NK-92 (cell line): ENCODE results near the gene CORIN.
"Not testable (repeated sequence)": the region's sequence is repeated elsewhere in the genome, so short reads cannot be mapped to it uniquely, and the experiment has no call there.

ENCODE experiments used
- DNase-seq: peaks from one replicate; lab custom pipeline; 2025; ENCODE audit not compliant: unreplicated experiment; lab: John Stamatoyannopoulos, UW

CORIN gene

GRCh38 chr4:47692691-47693090 lies 145.2 kb downstream of the CORIN start:
- DNase-seq, result no peak

- DNase-seq, result not testable (repeated sequence)
Observed at GRCh38 chr4:47691757-47692383, 146.0 kb downstream of the CORIN start.

DNA sequence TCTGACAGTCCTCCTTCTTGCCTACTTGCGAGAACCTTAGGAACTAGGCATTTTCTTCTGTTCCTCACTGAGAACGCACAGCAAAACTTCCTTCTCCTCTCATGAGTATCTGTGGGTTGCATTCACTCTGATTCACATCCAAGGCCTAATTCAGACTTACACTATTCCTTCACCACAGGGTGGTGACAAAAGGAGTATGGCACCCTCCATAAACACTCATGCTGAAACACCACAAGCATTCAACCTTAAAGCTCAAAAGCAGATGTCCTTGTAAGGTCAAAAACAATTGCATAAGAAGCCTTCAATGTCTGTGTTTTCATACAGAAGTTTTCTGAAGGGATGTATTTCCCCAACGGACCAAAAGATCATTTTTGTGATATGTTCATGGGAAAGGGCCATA lies 147.3 kb downstream of the CORIN start:
- no peak for DNase-seq

DNA sequence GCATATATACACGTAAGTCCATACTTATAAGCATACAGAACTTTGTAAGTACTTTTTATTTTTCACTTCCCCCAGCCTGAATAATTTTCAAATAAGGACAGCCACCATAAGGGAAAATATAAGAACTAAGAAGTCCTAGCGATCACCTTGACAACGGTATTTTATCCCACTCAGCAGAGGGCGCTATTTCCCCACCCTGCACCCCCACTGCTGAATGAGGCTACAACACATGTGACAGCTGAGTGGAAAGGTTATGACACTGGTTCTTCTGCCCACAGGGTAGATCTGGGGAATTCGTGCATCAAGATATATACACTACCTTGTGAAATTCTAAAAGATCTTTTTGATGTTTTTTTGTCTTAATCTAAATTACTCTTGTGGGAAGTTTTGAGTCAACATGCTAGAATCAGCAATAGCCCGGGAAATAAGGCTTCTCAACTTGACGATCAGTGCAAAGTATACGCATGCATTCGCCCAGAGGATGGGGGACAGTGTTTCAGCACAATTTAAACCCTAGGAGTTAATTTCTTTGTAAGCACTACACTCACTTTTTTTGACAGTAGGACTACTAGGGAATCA lies 151.5 kb downstream of the CORIN start:
- no peak for DNase-seq

GRCh38 chr4:47675806-47676205 lies 162.1 kb downstream of the CORIN start:
- DNase-seq, result no peak

GRCh38 chr4:47674144-47674543 lies 163.7 kb downstream of the CORIN start:
- DNase-seq, result no peak

GRCh38 chr4:47672696-47673095 lies 165.2 kb downstream of the CORIN start:
- no peak for DNase-seq

DNA sequence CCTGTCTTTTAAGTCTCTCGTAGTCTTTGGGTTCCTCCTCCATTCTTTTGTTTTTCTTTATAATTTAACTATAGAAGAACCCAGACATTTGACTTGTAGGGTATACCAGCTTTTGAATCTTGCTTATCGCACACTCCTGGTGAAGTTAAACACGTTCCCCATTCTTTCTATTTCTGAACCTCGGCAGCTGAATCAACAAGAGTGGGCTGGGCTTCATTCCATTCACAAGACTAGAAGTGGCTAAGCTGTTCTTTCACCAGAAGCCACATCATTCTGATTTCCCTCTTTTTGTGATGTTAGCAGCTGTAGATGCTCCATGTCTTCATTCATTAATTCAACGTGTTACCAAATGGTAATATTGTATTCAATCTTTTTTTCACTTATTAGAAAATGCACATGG lies 167.9 kb downstream of the CORIN start:
- no peak for DNase-seq

DNA sequence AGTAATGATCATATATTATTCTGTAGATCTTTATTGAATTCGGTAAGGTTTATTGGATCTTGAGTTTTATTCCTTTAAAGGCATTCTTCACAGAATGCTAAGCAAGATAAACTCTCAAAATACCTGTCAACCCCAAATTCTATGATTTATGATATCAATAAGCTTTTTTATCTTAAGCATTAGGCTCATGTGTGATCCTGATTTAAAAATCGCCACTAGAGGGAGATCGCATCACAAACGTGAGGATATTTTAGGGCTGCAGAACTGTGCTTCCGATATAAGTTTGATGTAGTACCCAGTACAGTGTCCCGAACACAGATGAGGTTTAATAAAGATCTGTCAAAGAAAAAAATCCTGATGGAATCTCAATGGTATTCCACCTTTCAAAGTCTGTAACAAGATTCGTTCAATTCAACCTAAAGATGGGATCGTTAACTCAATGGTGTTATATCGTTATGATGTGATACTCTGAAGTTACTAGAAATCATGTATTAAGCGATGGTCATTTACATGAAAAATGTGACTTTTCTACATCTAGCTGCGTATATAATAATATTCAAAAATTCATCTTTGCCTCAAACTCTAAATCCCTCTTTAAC lies 169.0 kb downstream of the CORIN start:
- DNase-seq, result no peak

DNA sequence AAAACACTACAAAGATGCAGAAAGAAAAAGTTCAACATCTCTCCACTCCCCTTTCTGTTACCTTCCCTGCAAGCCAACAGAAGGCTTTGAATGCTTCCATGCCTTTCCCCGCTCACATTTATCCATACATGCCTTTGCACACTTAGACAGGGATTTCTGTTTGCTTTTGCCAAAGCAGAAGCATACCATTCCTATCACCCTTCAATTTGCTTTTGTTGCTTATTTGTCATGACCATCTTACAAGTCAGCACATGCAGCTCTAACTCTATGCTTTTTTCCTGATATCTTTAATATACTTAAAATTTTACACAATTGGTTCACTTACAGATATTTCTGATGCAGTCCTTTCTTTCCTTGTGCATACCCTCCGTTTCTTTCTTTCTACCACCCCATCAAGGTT lies 169.6 kb downstream of the CORIN start:
- DNase-seq, result no peak

GRCh38 chr4:47667552-47667951 lies 170.3 kb downstream of the CORIN start:
- DNase-seq, result no peak

- DNase-seq, result no peak
Observed at GRCh38 chr4:47664051-47664826, 173.6 kb downstream of the CORIN start.

- DNase-seq, result no peak
Observed at GRCh38 chr4:47662975-47663374, 174.9 kb downstream of the CORIN start.

DNA sequence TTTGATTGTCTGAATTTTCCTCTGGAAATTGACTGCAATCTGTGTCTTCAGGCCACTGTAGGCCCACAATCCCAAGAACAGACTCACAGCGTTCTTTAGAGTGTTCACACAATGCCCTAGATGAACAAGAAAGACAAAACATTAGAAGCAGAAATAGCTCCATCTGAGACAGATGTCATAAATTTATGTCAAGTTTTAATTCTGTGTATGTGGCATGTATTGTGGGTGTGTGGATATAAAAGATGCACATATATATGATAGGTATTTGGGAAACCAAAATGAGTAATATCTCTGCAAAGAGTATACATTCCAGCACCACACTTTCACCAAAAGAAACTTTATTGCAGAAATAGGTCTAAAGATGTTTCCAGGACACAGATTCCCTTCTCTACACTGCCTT lies 176.1 kb downstream of the CORIN start:
- no peak for DNase-seq

- no peak for DNase-seq
Observed at GRCh38 chr4:47659342-47659741, 178.5 kb downstream of the CORIN start.

DNA sequence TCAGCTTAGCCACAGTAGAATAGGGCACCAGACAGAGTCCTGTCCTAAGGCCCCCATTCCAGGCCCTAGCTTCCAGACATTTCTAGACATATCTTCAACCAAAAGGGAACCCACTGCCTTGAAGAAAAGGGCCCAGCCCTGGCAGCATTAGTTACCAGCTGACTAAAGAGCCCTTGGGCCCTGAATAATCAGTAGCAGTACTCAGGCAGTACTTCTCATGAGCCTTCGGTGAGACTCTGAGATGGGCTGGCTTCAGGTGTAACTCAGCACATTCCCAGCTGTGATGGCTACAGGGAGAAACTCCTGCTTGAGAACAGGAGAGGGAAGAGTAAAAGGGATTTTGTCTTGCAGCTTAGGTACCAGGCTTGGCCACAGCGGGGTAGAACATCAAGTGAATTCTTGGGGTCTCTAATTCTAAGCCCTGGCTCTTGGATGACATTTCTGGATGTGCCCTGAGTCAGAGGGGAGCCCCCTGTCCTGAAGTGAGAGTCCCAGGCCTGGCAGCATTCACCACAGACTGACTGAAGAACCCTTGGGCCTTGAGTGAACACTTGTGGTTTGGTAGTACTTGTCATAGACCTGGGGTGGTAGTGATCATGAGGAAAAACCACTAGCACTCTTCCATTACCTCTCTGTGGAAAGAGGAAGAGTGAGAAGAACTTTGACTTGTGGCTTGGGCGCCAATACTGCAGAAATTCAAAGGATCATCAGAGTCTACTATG lies 182.7 kb downstream of the CORIN start:
- no peak for DNase-seq

DNA sequence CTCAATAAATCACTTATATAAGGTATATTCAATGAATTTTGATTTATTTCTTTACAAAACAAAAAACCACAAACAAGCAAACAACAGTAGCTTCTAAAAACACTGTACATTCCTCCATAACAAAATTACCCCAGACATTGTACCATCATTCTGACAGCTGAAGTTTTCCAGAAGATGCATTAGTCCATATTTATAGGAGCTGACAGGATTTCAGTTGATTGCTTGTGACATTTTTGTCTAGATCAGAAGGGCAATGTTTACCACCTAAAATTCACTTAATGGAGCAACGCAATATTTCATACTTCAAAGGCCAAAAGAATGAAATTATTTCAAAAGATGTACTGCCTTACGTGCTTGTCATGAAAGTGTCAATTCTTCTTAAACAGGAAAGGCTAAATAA lies 185.8 kb downstream of the CORIN start:
- no peak for DNase-seq

DNA sequence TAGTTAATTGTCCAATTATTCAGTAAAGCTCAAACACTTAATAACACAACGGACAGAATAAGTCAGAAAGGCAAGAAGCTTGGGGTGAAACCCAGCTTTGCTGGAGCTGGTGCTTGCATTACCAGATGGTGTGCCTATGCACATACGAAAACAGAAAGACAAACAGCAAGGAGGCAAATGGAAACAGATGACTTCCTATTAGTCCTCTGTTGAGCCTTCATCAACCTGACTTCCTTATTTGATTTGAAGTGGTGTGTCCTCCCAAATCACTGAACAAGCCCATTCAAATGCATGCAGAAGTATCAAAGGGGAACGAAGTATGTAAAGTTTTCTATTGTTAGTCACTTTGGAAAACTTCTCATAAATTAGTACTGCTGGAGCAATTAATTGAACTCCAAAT lies 186.6 kb downstream of the CORIN start:
- no peak for DNase-seq

DNA sequence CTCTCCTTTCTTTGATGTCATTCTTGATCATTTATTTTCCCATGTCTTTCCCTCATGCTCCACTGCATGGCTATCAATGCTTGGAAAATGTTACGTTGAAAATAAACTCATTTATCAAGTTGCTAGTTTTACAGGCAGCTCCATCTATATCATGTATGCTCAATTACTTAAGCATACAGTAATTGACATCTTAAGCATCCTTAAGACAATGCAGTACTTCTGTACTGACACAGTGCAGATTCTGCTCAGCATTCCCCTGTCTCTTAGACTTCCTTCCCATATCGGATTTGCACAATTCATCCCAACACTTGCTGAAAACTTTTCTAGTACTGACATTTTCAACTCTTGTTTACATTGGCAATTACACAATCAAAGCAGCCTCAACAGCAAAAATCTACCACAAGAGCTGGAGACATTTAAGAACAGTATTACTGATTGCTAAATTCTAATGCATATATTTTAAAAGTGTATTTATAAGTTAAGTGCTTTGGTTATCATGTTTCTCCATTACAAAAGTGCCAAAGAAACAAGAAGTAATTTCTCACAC lies 187.2 kb downstream of the CORIN start:
- no peak for DNase-seq

- no peak for DNase-seq
Observed at GRCh38 chr4:47647544-47647943, 190.3 kb downstream of the CORIN start.

DNA sequence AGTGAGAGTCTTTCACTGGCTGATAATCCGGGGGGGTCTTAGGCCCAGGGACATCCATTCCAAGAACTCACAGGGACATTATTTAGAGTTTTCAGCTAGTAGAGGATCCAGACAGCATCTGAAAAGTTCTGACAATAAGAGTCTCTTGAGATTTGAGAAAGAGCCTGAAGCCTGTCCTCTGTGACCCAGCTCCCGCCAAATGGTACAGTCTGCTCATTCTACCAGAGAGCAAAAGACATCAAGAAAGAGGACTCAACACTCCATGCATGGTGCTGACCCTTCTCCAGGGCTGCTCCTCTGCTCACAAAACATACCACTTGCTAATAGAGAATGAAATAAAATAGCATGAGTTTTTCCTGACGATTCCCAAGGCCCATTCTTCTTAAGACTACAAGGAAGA lies 190.8 kb downstream of the CORIN start:
- DNase-seq, result no peak
